Measurements from ENCODE around the gene MAF. TPM values are rescaled to one million over a fixed set of nuclear protein-coding genes. Genes with fewer than 3 reads are reported as not detected.

The MAF gene
- total and polyA plus RNA-seq, 9 of the 15 experiments (the other 6 are each of a cell fraction or from before 2014, with no cell fraction given) = 0.01 to 0.18 TPM; not detected in 7

- intact Hi-C loops (cut with micrococcal nuclease) = no loop called here
- H3K4me3 ChIP-seq = no peak overlapping the region
- 5% methylated on average over 10 of the region's 10 CpGs for WGBS (ENCODE audit: insufficient coverage, low coverage, missing lambda C conversion rate)
- H3K36me3 ChIP-seq (ENCODE audit: control insufficient read depth, insufficient read depth, low read length) = no peaks in the 10 kb centered on the region
- ATAC-seq (no peak), DNase-seq (ENCODE audit: extremely low read depth in 1 of 4, low spot score in 3 of 4) (no peak), FAIRE-seq (no peak)
- H4K20me1 ChIP-seq (replicated peaks; ENCODE audit: control insufficient read depth, insufficient read depth, low read length) = no peaks in the 10 kb centered on the region
- no TSS peak for BruUV-seq (replicated peaks)
- ChIA-PET CTCF (ENCODE audit: low intra/inter-chr PET ratio) (no interaction called here), POLR2A (interaction anchor here (1.9 kb wide), 1 partner anchor 17 kb away, joined by 5 read pairs; no protein-coding TSS in a partner anchor)
- H3K27ac ChIP-seq (ENCODE audit: extremely low read depth, low read depth, low read length) = no peak overlapping the region
- H3K9ac ChIP-seq (ENCODE audit: insufficient read depth in 1 of 2, low read depth in 2 of 2, low read length in 2 of 2) = no peak overlapping the region
- H3K9me1 ChIP-seq (ENCODE audit: control insufficient read depth, insufficient read depth, low read length) = no peaks in the 10 kb centered on the region
- H3K79me2 ChIP-seq (ENCODE audit: control insufficient read depth, insufficient read depth, low read length) = no peaks in the 10 kb centered on the region
- in situ Hi-C loops (cut with MboI) = no loop called here
- H3K4me1 ChIP-seq (replicated peaks in 1 of 2; ENCODE audit: control insufficient read depth in 2 of 2, insufficient read depth in 2 of 2, low read length in 2 of 2) = no peaks in the 10 kb centered on the region
- H3K4me2 ChIP-seq (ENCODE audit: insufficient read depth, low read length) = no peak overlapping the region
- H3K9me3 ChIP-seq (replicated peaks; ENCODE audit: control insufficient read depth, insufficient read depth, low read depth, low read length) = no peaks in the 10 kb centered on the region
- H2AFZ ChIP-seq (ENCODE audit: low read depth, low read length) = no peak overlapping the region
- peaks cover 8 to 16% of the 10 kb centered on the region in 2 experiments; a peak in 2 of 5 replicates for H3K27me3 ChIP-seq (ENCODE audit: control insufficient read depth in 2 of 2, insufficient read depth in 2 of 2, low read length in 2 of 2)
- no peak for TF ChIP-seq ELK1 (CRISPR knock-in tag; IDR thresholded peaks at IDR 0.05)
- no peak for TF ChIP-seq REST (IDR thresholded peaks at IDR 0.05; ENCODE audit: borderline replicate concordance)
- no peak for TF ChIP-seq REST (CRISPR knock-in tag; IDR thresholded peaks at IDR 0.05; ENCODE audit: low read depth)
- TF ChIP-seq RNF219 (CRISPR knock-in tag; IDR thresholded peaks at IDR 0.05) = no peak
- no peak for TF ChIP-seq USF1 (CRISPR knock-in tag; IDR thresholded peaks at IDR 0.05)
- TF ChIP-seq RAD21 (CRISPR knock-in tag; conservative IDR thresholded peaks at IDR 0.05 in 1 of 2, IDR thresholded peaks at IDR 0.05 in 1 of 2) = no peak
- no peak for TF ChIP-seq BRCA1 (IDR thresholded peaks at IDR 0.05)
- TF ChIP-seq BRCA1 (CRISPR knock-in tag; IDR thresholded peaks at IDR 0.05) = no peak
- TF ChIP-seq HDAC1 (IDR thresholded peaks at IDR 0.05) = no peak
- TF ChIP-seq ZNF324 (CRISPR knock-in tag; IDR thresholded peaks at IDR 0.05) = no peak
- TF ChIP-seq CHCHD3 (CRISPR knock-in tag; IDR thresholded peaks at IDR 0.05) = no peak
- TF ChIP-seq HDGF (IDR thresholded peaks at IDR 0.05) = no peak
These were observed 26.7 kb downstream of the MAF start for GRCh38 chr16:79573884-79574283.
